ENCODE results near the gene ST8SIA6. TPM values are rescaled to one million over a fixed set of nuclear protein-coding genes. Genes with fewer than 3 reads are reported as not detected.

The ST8SIA6 gene
- total RNA-seq, 4 donors from 2014 or later = not detected

GRCh38 chr10:17380888-17381287 lies 73.5 kb downstream of the ST8SIA6 start:
- H3K27me3 ChIP-seq = no peaks in the 10 kb centered on the region
- H3K4me1 ChIP-seq = no peaks in the 10 kb centered on the region
- no peak overlapping the region for H3K27ac ChIP-seq
- H3K9me3 ChIP-seq = no peaks in the 10 kb centered on the region
- DNase-seq = no peak
- no peak overlapping the region for H3K4me3 ChIP-seq
- TF ChIP-seq, protein P1, sequence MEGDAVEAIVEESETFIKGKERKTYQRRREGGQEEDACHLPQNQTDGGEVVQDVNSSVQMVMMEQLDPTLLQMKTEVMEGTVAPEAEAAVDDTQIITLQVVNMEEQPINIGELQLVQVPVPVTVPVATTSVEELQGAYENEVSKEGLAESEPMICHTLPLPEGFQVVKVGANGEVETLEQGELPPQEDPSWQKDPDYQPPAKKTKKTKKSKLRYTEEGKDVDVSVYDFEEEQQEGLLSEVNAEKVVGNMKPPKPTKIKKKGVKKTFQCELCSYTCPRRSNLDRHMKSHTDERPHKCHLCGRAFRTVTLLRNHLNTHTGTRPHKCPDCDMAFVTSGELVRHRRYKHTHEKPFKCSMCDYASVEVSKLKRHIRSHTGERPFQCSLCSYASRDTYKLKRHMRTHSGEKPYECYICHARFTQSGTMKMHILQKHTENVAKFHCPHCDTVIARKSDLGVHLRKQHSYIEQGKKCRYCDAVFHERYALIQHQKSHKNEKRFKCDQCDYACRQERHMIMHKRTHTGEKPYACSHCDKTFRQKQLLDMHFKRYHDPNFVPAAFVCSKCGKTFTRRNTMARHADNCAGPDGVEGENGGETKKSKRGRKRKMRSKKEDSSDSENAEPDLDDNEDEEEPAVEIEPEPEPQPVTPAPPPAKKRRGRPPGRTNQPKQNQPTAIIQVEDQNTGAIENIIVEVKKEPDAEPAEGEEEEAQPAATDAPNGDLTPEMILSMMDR (IDR thresholded peaks at IDR 0.05) = no peak
- no peak for TF ChIP-seq POLR2A (IDR thresholded peaks at IDR 0.05)
- no peaks in the 10 kb centered on the region for H3K36me3 ChIP-seq

DNA sequence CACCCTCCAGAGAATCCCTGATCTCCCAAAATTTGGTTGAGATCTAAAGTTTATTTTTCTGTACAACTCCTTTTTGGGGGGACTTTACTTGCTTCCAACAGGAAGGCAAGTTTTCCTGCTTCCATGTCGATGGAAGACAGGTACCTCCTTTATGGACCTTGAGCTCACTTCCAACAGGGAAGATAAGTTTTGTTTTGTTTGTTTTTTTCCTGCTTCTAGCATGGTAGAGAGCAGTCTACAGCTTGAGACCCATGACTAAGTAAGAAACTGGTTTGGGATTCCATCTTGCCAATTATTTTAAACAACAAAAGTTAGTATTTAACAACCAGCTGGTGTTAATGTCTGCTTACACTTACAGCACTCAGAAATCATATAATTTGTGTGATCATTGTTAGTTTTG lies 74.4 kb downstream of the ST8SIA6 start:
- no peak overlapping the region for H3K4me3 ChIP-seq
- TF ChIP-seq POLR2A (IDR thresholded peaks at IDR 0.05) = no peak
- TF ChIP-seq, protein P1 (IDR thresholded peaks at IDR 0.05) = no peak
- no peaks in the 10 kb centered on the region for H3K9me3 ChIP-seq
- DNase-seq = no peak
- H3K27me3 ChIP-seq = no peaks in the 10 kb centered on the region
- H3K36me3 ChIP-seq = no peaks in the 10 kb centered on the region
- no peaks in the 10 kb centered on the region for H3K4me1 ChIP-seq
- no peak overlapping the region for H3K27ac ChIP-seq

DNA sequence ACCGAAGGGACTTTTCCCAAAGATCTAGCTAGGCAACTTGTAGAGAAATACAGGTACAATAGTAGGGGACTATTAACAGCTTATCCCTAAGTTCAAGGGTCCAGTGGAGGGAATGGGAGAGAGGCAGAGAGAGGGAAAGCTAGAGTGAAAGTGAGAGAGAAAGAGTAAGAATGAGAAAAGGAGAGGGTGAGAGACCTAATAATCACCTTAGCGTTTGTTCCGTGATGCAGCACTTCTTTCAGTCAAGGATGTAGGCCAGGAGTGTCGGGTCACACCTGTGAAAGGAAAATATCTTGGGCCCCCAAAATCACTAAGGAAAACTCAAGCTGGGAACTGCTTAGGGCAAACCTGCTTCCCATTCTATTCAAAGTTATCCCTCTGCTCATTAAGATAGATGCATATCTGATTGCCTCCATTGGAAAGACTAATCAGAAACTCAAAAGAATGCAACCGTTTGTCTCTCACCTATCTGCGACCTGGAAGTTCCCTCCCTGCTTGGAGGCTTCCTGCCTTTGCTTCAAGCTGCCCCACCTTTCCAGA lies 75.2 kb downstream of the ST8SIA6 start:
- no peaks in the 10 kb centered on the region for H3K9me3 ChIP-seq
- no peak for DNase-seq
- TF ChIP-seq, protein P1 (IDR thresholded peaks at IDR 0.05) = no peak
- no peak for TF ChIP-seq POLR2A (IDR thresholded peaks at IDR 0.05)

GRCh38 chr10:17375936-17376584 lies 78.3 kb downstream of the ST8SIA6 start:
- TF ChIP-seq, protein P1 (IDR thresholded peaks at IDR 0.05) = peak in 2 of 6 experiments; percentile 13 to 15
- TF ChIP-seq POLR2A (IDR thresholded peaks at IDR 0.05) = no peak
- no peak for DNase-seq
- no peaks in the 10 kb centered on the region for H3K36me3 ChIP-seq
- no peak overlapping the region for H3K27ac ChIP-seq
- no peaks in the 10 kb centered on the region for H3K4me1 ChIP-seq
- no peak overlapping the region for H3K4me3 ChIP-seq
- no peaks in the 10 kb centered on the region for H3K27me3 ChIP-seq
- H3K9me3 ChIP-seq = no peaks in the 10 kb centered on the region

More for the DNA sequence above, 75.2 kb downstream of the ST8SIA6 start:
- H3K4me3 ChIP-seq = no peak overlapping the region
- no peaks in the 10 kb centered on the region for H3K36me3 ChIP-seq
- H3K27ac ChIP-seq = no peak overlapping the region
- H3K27me3 ChIP-seq = no peaks in the 10 kb centered on the region
- no peaks in the 10 kb centered on the region for H3K4me1 ChIP-seq

DNA sequence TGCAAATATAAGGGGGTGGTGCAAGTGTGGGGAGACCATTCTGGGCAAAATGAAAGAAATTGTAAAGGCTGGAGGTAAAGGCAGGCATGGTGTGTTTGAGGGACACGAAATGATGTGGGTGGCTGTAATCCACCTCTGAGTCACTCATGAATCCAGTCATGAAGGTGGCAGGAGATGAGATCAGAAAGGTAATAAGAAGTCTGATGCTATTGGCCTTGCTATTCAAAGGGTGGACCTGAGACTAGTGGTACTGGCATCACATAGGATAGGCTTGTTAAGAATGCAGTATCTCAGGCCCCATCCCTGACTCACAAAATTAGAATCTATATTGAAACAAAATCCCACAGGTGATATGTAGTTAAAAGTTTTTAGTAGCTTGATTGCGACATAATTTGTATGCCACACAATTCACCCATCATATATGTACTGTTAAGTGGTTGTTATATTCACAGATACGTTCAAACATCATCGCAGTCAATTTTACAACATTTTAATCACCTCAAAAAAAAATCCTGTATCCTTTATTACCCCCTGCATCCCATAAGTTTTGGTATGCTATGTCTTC lies 85.6 kb downstream of the ST8SIA6 start:
- no peaks in the 10 kb centered on the region for H3K9me3 ChIP-seq
- no peaks in the 10 kb centered on the region for H3K36me3 ChIP-seq
- H3K27ac ChIP-seq = no peak overlapping the region
- no peaks in the 10 kb centered on the region for H3K27me3 ChIP-seq
- no peak overlapping the region for H3K4me3 ChIP-seq
- no peaks in the 10 kb centered on the region for H3K4me1 ChIP-seq
- no peak for DNase-seq
- TF ChIP-seq POLR2A (IDR thresholded peaks at IDR 0.05) = no peak
- TF ChIP-seq, protein P1 (IDR thresholded peaks at IDR 0.05) = no peak
